ENCODE results near the gene EIPR1.
"Not testable (repeated sequence)": the region's sequence is repeated elsewhere in the genome, so short reads cannot be mapped to it uniquely, and the experiment has no call there.

Gene EIPR1

DNA sequence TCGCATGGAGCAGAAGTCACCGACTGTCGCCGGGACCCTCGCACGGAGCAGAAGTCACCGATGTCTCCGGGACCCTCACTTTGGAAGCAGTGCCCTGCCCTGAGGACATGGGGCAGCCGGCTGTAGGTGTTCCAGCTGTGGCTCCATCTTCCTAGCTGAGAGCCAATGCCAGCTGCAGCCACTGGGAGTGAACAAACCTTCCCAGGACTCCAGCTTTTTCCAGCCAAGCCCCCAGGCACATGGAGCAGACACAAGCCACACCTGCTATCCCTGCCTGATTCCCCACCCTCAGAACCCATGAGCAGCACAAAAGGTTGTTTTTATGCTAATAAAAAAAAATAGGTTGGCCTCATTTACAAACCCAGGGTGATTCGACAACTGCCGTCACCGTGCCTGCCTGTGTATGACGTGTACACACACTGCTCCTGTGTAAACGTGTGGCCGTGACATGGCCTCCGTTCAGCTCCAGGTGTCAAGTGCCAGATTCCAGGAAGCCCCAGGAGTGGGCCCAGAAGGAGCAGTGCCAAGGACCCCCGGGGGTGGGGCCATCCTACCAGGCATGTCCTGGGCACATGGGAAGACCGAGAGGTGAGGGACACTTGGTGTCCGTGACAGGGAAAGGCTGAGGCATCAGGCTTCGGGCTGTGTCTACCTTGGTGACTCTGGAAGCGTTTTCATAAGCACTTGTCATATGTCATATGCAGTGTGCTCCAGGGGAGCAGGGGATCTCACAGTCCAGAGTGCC, 91.5 kb downstream of the EIPR1 start:
- no peaks in the 10 kb centered on the region for H3K9me3 ChIP-seq (ENCODE audit: control insufficient read depth, low read length)
- H3K4me1 ChIP-seq (ENCODE audit: control insufficient read depth, insufficient read depth, low read length) = no peaks in the 10 kb centered on the region

DNA sequence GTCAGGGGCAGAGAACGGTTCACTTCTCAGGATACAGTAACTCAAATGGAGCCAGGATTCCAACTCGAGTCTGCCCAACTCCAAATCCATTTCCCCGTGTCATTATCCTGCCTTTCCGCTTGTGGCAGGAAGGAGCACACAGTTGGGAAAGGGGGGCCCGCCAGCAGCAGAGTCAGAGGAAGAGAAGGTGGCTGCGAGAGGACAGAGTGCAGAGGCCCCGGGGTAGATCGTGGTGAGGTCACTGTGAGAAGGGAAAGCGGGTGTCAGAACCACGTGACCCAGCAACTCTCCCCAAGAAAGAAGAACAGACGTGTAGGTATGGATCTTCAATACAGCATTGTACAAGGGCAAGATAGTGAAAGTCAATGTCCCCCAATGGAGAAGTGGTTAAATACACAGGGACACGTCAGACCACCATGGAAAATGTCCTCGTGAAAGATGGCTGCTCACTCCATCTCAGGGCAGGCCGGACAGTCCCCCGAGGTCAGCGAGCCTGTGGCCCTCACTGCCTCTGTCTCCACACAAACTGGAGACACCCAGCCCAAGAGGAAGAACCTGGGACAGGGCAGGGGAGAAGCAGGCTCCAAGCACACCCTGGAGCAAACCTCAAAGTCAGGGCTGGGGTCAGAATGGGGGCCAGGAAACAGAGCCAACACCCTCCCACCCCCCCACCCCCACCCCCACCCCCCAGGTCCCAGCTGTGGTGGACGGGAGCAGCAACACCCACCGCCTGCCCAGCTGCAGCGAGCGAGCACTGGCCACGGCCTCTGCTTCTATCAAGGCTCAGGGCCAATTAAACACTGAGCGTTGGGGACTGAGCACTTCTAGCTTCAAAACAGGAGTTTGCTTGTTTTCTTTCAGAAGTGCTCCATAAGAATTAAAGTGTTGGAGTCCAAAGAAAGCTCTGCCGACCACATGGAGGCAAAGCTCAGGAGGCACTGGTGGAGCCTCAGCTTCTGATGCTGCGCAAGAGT, 92.7 kb downstream of the EIPR1 start:
- H3K4me1 ChIP-seq (ENCODE audit: control insufficient read depth, insufficient read depth, low read length) = no peaks in the 10 kb centered on the region
- no peaks in the 10 kb centered on the region for H3K27me3 ChIP-seq (ENCODE audit: control insufficient read depth, insufficient read depth, low read length)

More for the DNA sequence above, 91.5 kb downstream of the EIPR1 start:
- H3K4me3 ChIP-seq (ENCODE audit: low read length) = no peak overlapping the region
- H3K9ac ChIP-seq (ENCODE audit: low read length) = no peak overlapping the region
- no peaks in the 10 kb centered on the region for H3K36me3 ChIP-seq (ENCODE audit: control insufficient read depth, insufficient read depth, low read length)
- no peaks in the 10 kb centered on the region for H3K27me3 ChIP-seq (ENCODE audit: control insufficient read depth, insufficient read depth, low read length)

GRCh38 chr2:3283876-3284656, 93.6 kb downstream of the EIPR1 start:
- H3K36me3 ChIP-seq (ENCODE audit: control insufficient read depth, insufficient read depth, low read length); H3K9ac ChIP-seq (ENCODE audit: low read length); H3K27me3 ChIP-seq (ENCODE audit: control insufficient read depth, insufficient read depth, low read length); H3K4me1 ChIP-seq (ENCODE audit: control insufficient read depth, insufficient read depth, low read length); H3K9me3 ChIP-seq (ENCODE audit: control insufficient read depth, low read length); H3K4me3 ChIP-seq (ENCODE audit: low read length): not testable (repeated sequence)

More for the DNA sequence above, 92.7 kb downstream of the EIPR1 start:
- no peaks in the 10 kb centered on the region for H3K36me3 ChIP-seq (ENCODE audit: control insufficient read depth, insufficient read depth, low read length)
- H3K9me3 ChIP-seq (ENCODE audit: control insufficient read depth, low read length) = no peaks in the 10 kb centered on the region
- H3K9ac ChIP-seq (ENCODE audit: low read length) = no peak overlapping the region
- H3K4me3 ChIP-seq (ENCODE audit: low read length) = no peak overlapping the region

DNA sequence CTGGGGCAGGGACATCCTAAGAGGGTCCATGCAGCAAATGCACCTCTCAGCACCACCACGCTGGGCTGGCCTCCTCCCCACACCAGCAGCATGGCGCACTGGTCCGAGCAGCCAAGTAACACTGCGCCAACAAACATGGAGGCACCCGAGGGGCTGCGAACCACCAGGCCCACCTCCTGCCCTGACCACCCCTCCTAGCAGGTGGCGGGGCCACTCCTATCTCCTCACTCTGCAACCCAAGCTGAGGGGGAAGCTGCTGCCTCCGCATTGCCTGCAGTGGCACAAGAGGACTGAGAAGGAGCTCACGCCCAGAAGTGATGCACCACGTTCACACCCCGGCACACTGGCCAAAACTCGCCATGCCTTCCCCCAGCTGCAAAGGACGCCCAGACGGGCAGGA, 94.4 kb downstream of the EIPR1 start:
- Histone ChIP-seq H3K36me3 (ENCODE audit: control insufficient read depth, insufficient read depth, low read length) (no peaks in the 10 kb centered on the region), H3K9me3 (ENCODE audit: control insufficient read depth, low read length) (no peaks in the 10 kb centered on the region), H3K4me1 (ENCODE audit: control insufficient read depth, insufficient read depth, low read length) (no peaks in the 10 kb centered on the region), H3K9ac (ENCODE audit: low read length) (no peak overlapping the region), H3K27me3 (ENCODE audit: control insufficient read depth, insufficient read depth, low read length) (no peaks in the 10 kb centered on the region), H3K4me3 (ENCODE audit: low read length) (no peak overlapping the region)

DNA sequence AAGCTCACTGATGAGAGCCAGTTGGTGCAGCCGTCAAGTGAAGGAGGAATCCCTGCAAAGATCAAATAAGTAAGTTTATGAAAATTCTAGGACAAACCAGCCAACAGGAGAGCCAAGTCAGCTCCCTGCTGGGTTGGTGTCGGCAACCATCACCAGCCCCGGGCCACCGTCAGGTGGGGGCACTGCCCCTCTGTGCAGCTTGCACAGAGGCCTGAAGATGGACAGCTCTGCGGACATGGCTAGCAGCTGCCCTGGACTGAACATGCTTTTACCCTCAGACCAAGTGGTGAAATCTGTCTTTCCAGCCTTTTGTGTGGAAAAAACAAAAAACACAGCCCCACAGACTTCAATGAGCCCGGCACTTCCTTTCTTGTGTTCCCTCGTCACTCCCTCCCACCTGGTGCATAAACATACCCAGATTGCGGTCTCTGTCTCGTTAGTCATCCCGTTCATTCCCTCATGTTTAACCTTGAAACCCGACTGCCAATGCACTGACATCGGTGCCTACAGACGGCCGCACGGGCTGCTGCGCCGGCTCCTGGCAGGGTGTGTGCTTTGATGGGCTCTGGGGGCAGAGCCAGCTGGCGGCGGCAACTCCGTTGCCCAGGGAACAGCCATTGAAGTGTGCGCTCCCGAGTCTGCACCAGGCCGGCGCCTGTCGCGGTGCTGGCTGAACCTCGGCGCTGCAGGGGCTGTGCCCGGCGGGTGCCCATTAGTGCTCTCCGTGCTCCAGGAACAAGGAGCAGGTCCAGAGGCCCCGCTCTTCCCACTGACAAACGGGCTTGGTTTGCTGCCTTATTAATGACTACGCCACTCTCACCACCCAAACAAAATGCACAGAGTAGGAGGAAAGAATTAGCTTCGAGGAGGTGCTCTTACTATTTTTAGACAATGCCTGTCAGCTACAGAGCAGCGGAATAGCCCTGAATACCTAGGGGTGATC, 95.3 kb downstream of the EIPR1 start:
- Histone ChIP-seq H3K27me3 (ENCODE audit: control insufficient read depth, insufficient read depth, low read length) (no peaks in the 10 kb centered on the region), H3K4me1 (ENCODE audit: control insufficient read depth, insufficient read depth, low read length) (no peaks in the 10 kb centered on the region), H3K36me3 (ENCODE audit: control insufficient read depth, insufficient read depth, low read length) (no peaks in the 10 kb centered on the region), H3K4me3 (ENCODE audit: low read length) (no peak overlapping the region), H3K9me3 (ENCODE audit: control insufficient read depth, low read length) (no peaks in the 10 kb centered on the region), H3K9ac (ENCODE audit: low read length) (no peak overlapping the region)

GRCh38 chr2:3280683-3281520, 96.7 kb downstream of the EIPR1 start:
- H3K27me3 ChIP-seq (ENCODE audit: control insufficient read depth, insufficient read depth, low read length) = no peaks in the 10 kb centered on the region
- H3K4me1 ChIP-seq (ENCODE audit: control insufficient read depth, insufficient read depth, low read length) = no peaks in the 10 kb centered on the region
- H3K9me3 ChIP-seq (ENCODE audit: control insufficient read depth, low read length) = no peaks in the 10 kb centered on the region
- no peaks in the 10 kb centered on the region for H3K36me3 ChIP-seq (ENCODE audit: control insufficient read depth, insufficient read depth, low read length)
- no peak overlapping the region for H3K9ac ChIP-seq (ENCODE audit: low read length)
- no peak overlapping the region for H3K4me3 ChIP-seq (ENCODE audit: low read length)

GRCh38 chr2:3280197-3280596, 97.4 kb downstream of the EIPR1 start:
- Histone ChIP-seq H3K36me3 (ENCODE audit: control insufficient read depth, insufficient read depth, low read length) (no peaks in the 10 kb centered on the region), H3K4me3 (ENCODE audit: low read length) (no peak overlapping the region), H3K9ac (ENCODE audit: low read length) (no peak overlapping the region), H3K27me3 (ENCODE audit: control insufficient read depth, insufficient read depth, low read length) (no peaks in the 10 kb centered on the region), H3K9me3 (ENCODE audit: control insufficient read depth, low read length) (no peaks in the 10 kb centered on the region), H3K4me1 (ENCODE audit: control insufficient read depth, insufficient read depth, low read length) (no peaks in the 10 kb centered on the region)

- H3K4me3 ChIP-seq (ENCODE audit: low read length) = no peak overlapping the region
These were observed 98.2 kb downstream of the EIPR1 start for GRCh38 chr2:3279236-3279960.

DNA sequence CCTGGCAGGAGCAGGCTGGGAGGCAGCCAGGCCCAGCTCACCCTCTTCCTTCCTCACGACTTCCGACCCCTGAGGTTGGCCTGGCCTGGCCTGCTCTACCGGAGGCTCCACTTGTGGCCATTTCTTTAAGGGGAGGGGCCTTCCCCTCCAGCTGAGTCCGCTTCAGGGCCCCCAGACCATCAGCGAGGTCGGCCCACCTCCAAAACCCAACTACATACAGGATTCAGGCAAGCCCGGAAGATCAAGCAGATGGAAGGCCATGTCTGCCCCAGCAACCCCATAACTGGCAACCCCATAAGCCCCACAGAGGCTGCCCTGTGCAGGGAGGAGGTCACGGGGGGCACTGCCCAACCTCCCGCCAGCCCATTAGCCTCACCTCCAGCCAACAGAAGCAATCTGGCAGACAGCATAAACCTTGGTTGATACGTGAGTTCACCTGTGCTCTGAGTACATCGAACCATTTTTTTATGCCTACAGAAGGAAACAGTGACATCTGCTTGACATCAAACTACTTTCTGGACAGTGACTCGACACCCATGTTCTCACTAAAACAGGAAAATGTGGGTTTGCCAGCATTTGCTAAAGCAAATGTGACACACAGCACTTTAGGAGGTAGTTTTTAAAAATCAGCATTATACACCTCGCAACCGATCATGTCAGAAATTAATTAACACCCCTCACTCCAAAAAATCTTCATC, 98.9 kb downstream of the EIPR1 start:
- no peak overlapping the region for H3K9ac ChIP-seq (ENCODE audit: low read length)

More at GRCh38 chr2:3279236-3279960, 98.2 kb downstream of the EIPR1 start:
- Histone ChIP-seq H3K36me3 (ENCODE audit: control insufficient read depth, insufficient read depth, low read length) (no peaks in the 10 kb centered on the region), H3K27me3 (ENCODE audit: control insufficient read depth, insufficient read depth, low read length) (no peaks in the 10 kb centered on the region), H3K9me3 (ENCODE audit: control insufficient read depth, low read length) (no peaks in the 10 kb centered on the region), H3K4me1 (ENCODE audit: control insufficient read depth, insufficient read depth, low read length) (no peaks in the 10 kb centered on the region), H3K9ac (ENCODE audit: low read length) (no peak overlapping the region)

More for the DNA sequence above, 98.9 kb downstream of the EIPR1 start:
- no peaks in the 10 kb centered on the region for H3K4me1 ChIP-seq (ENCODE audit: control insufficient read depth, insufficient read depth, low read length)
- no peaks in the 10 kb centered on the region for H3K27me3 ChIP-seq (ENCODE audit: control insufficient read depth, insufficient read depth, low read length)
- no peak overlapping the region for H3K4me3 ChIP-seq (ENCODE audit: low read length)
- no peaks in the 10 kb centered on the region for H3K36me3 ChIP-seq (ENCODE audit: control insufficient read depth, insufficient read depth, low read length)
- H3K9me3 ChIP-seq (ENCODE audit: control insufficient read depth, low read length) = no peaks in the 10 kb centered on the region

All from mucosa of stomach (tissue), 1 donor.